SK-N-SH treated with all-trans-retinoic acid at 6 μM for 48 hours (cell line): Measurements from ENCODE around the gene CEP63.
"Not testable (repeated sequence)": the region's sequence is repeated elsewhere in the genome, so short reads cannot be mapped to it uniquely, and the experiment has no call there.

Experiments
- ATAC-seq: fragments of 200-7000 bp; cut with Tn5 transposase; 3 replicates; pipeline ENCODE4 v1.9.1; 2020; ENCODE audit warnings: mild to moderate bottlenecking, moderate library complexity
- ARNTL ChIP-seq: fragments of 450-650 bp; formaldehyde crosslinking; IDR thresholded peaks from 2 replicates; pipeline ENCODE4 v1.5.0; 2020; ENCODE audit warnings: low read depth, mild to moderate bottlenecking, moderate library complexity, borderline replicate concordance
- BACH2 ChIP-seq: fragments of 250-450 bp; sonication (Bioruptor Pico); IDR thresholded peaks from 2 replicates; pipeline ENCODE4 v1.9.0; 2021; ENCODE audit warnings: mild to moderate bottlenecking, borderline replicate concordance
- CREB5 ChIP-seq: fragments of 250-450 bp; sonication (Bioruptor Pico); IDR thresholded peaks from 2 replicates; pipeline ENCODE4 v1.5.1; 2020; ENCODE audit warnings: low read depth, mild to moderate bottlenecking, moderate library complexity
- CSDC2 ChIP-seq: fragments of 250-450 bp; sonication (Bioruptor Pico); IDR thresholded peaks from 2 replicates; pipeline ENCODE4 v1.5.0; 2020; ENCODE audit warnings: mild to moderate bottlenecking, moderate library complexity
- CSRNP3 ChIP-seq: fragments of 250-450 bp; sonication (Bioruptor Pico); IDR thresholded peaks from 2 replicates; pipeline ENCODE4 v1.5.1; 2021; ENCODE audit warnings: mild to moderate bottlenecking, moderate library complexity
- ESRRG ChIP-seq: fragments of 250-450 bp; sonication (Bioruptor Pico); IDR thresholded peaks from 2 replicates; pipeline ENCODE4 v1.6.1; 2021; ENCODE audit warnings: mild to moderate bottlenecking
- GLIS3 ChIP-seq: fragments of 250-450 bp; sonication (Bioruptor Pico); IDR thresholded peaks from 2 replicates; pipeline ENCODE4 v1.5.0; 2020; ENCODE audit warnings: mild to moderate bottlenecking, moderate library complexity
- ISL1 ChIP-seq: fragments of 250-450 bp; sonication (Bioruptor Pico); IDR thresholded peaks from 2 replicates; pipeline ENCODE4 v2.1.2; 2022; ENCODE audit warnings: mild to moderate bottlenecking, moderate library complexity
- OSR1 ChIP-seq: fragments of 250-450 bp; sonication (Bioruptor Pico); IDR thresholded peaks from 2 replicates; pipeline ENCODE4 v1.8.0; 2022; ENCODE audit warnings: moderate library complexity, mild to moderate bottlenecking, inconsistent platforms
- PATZ1 ChIP-seq: fragments of 250-450 bp; sonication (Bioruptor Pico); IDR thresholded peaks from 2 replicates; pipeline ENCODE4 v1.8.0; 2020; ENCODE audit warnings: mild to moderate bottlenecking, moderate library complexity, borderline replicate concordance
- POU6F1 ChIP-seq: fragments of 250-450 bp; sonication (Bioruptor Pico); IDR thresholded peaks from 2 replicates; pipeline ENCODE4 v1.8.0; 2021; ENCODE audit warnings: low read depth, mild to moderate bottlenecking, moderate library complexity, borderline replicate concordance
- PPARA ChIP-seq: fragments of 250-450 bp; sonication (Bioruptor Pico); IDR thresholded peaks from 2 replicates; pipeline ENCODE4 v1.5.0; 2020; ENCODE audit warnings: mild to moderate bottlenecking, borderline replicate concordance
- RARB ChIP-seq: fragments of 250-450 bp; sonication (Bioruptor Pico); IDR thresholded peaks from 2 replicates; pipeline ENCODE4 v1.8.0; 2021; ENCODE audit warnings: mild to moderate bottlenecking, moderate library complexity
- SNAI2 ChIP-seq: fragments of 250-450 bp; sonication (Bioruptor Pico); IDR thresholded peaks from 2 replicates; pipeline ENCODE4 v1.5.0; 2020; ENCODE audit warnings: mild to moderate bottlenecking, moderate library complexity
- TCF4 ChIP-seq: fragments of 250-450 bp; sonication (Bioruptor Pico); IDR thresholded peaks from 2 replicates; pipeline ENCODE4 v1.8.0; 2021; ENCODE audit warnings: mild to moderate bottlenecking, moderate library complexity, borderline replicate concordance
- TOX ChIP-seq: fragments of 250-450 bp; sonication (Bioruptor Pico); IDR thresholded peaks from 2 replicates; pipeline ENCODE4 v1.8.0; 2021; ENCODE audit warnings: mild to moderate bottlenecking, moderate library complexity, borderline replicate concordance
- TSHZ2 ChIP-seq: fragments of 250-450 bp; sonication (Bioruptor Pico); IDR thresholded peaks from 2 replicates; pipeline ENCODE4 v1.5.0; 2020; ENCODE audit warnings: mild to moderate bottlenecking, moderate library complexity
- ZFP3 ChIP-seq: fragments of 250-450 bp; sonication (Bioruptor Pico); IDR thresholded peaks from 2 replicates; pipeline ENCODE4 v1.5.0; 2020; ENCODE audit warnings: mild to moderate bottlenecking, moderate library complexity
- ZFP30 ChIP-seq: fragments of 450-650 bp; formaldehyde crosslinking; IDR thresholded peaks from 2 replicates; pipeline ENCODE4 v1.5.0; 2022; ENCODE audit warnings: mild to moderate bottlenecking, moderate library complexity
- ZNF565 ChIP-seq: fragments of 450-650 bp; formaldehyde crosslinking; conservative IDR thresholded peaks from 2 replicates; pipeline ENCODE4 v1.5.0; 2020; ENCODE audit warnings: low read depth, mild to moderate bottlenecking, moderate library complexity
- ZNF70 ChIP-seq: fragments of 450-650 bp; formaldehyde crosslinking; IDR thresholded peaks from 2 replicates; pipeline ENCODE4 v1.5.0; 2020; ENCODE audit warnings: mild to moderate bottlenecking, moderate library complexity

The CEP63 gene

GRCh38 chr3:134594331-134594741 lies 108.5 kb downstream of the CEP63 start:
- ATAC-seq: no peak
- TF ChIP-seq RARB (CRISPR knock-in tag): no peak
- TF ChIP-seq TSHZ2 (CRISPR knock-in tag): no peak
- TF ChIP-seq ARNTL (CRISPR knock-in tag): no peak
- TF ChIP-seq BACH2 (CRISPR knock-in tag): no peak
- TF ChIP-seq ZNF565 (CRISPR knock-in tag): no peak
- no peak for TF ChIP-seq CREB5 (CRISPR knock-in tag)
- no peak for TF ChIP-seq TOX
- no peak for TF ChIP-seq ZNF70 (CRISPR knock-in tag)
- TF ChIP-seq SNAI2: no peak
- TF ChIP-seq ESRRG (CRISPR knock-in tag): no peak
- TF ChIP-seq ZFP30 (CRISPR knock-in tag): no peak
- TF ChIP-seq PPARA (CRISPR knock-in tag): no peak
- no peak for TF ChIP-seq GLIS3 (CRISPR knock-in tag)
- no peak for TF ChIP-seq CSDC2 (CRISPR knock-in tag)
- no peak for TF ChIP-seq ZFP3 (CRISPR knock-in tag)
- no peak for TF ChIP-seq OSR1
- TF ChIP-seq PATZ1 (CRISPR knock-in tag): no peak
- TF ChIP-seq POU6F1: no peak
- no peak for TF ChIP-seq CSRNP3 (CRISPR knock-in tag)
- no peak for TF ChIP-seq ISL1 (CRISPR knock-in tag)

- not testable (repeated sequence) for ATAC-seq
These were observed 109.1 kb downstream of the CEP63 start for GRCh38 chr3:134594986-134595385.

GRCh38 chr3:134597390-134597970 lies 111.6 kb downstream of the CEP63 start:
- TF ChIP-seq RARB (CRISPR knock-in tag) (no peak), PPARA (CRISPR knock-in tag) (no peak), ISL1 (CRISPR knock-in tag) (no peak), TCF4 (no peak), OSR1 (no peak), POU6F1 (no peak), ZNF565 (CRISPR knock-in tag) (no peak), CSRNP3 (CRISPR knock-in tag) (no peak), TOX (no peak), ESRRG (CRISPR knock-in tag) (no peak), SNAI2 (no peak)
- no peak for ATAC-seq
